KMS-11 (cell line): ENCODE measurements around the gene COPE.
A peak's percentile ranks its signal among the peaks of the same experiment; 100 is the strongest.

Experiments used
- H2AFZ ChIP-seq: fragments of 200-600 bp; sonication (generic); 2 replicates; pipeline ENCODE4 v1.6.1; 2016; ENCODE audit warnings: antibody characterized with exemption, mixed run types, low read depth
- H3K27ac ChIP-seq: fragments of 200-600 bp; sonication (generic); 2 replicates; pipeline ENCODE4 v1.6.1; 2016; ENCODE audit warnings: mild to moderate bottlenecking, mixed run types
- H3K27me3 ChIP-seq: fragments of 200-600 bp; sonication (generic); 2 replicates; pipeline ENCODE4 v1.6.1; 2017; ENCODE audit warnings: mild to moderate bottlenecking, low read depth, mixed run types, moderate library complexity; ENCODE audit not compliant: insufficient read depth
- H3K36me3 ChIP-seq: fragments of 200-600 bp; sonication (generic); 2 replicates; pipeline ENCODE4 v1.6.1; 2017; ENCODE audit warnings: mild to moderate bottlenecking, mixed run types; ENCODE audit not compliant: insufficient read depth
- H3K4me1 ChIP-seq: fragments of 200-600 bp; sonication (generic); 2 replicates; pipeline ENCODE4 v1.6.1; 2016; ENCODE audit warnings: mild to moderate bottlenecking, low read depth, mixed run types; ENCODE audit not compliant: poor library complexity, severe bottlenecking
- H3K4me2 ChIP-seq: fragments of 200-600 bp; sonication (generic); 2 replicates; pipeline ENCODE4 v1.7.0; 2016; ENCODE audit warnings: mild to moderate bottlenecking, mixed run types
- H3K4me3 ChIP-seq: fragments of 200-600 bp; sonication (generic); IDR thresholded peaks from 2 replicates; pipeline ENCODE4 v1.6.1; 2017; ENCODE audit warnings: low read depth, low read length, mixed read lengths; ENCODE audit not compliant: insufficient read depth
- H3K79me2 ChIP-seq: fragments of 200-600 bp; sonication (generic); 2 replicates; pipeline ENCODE4 v1.6.1; 2016; ENCODE audit warnings: low read depth, mixed run types; ENCODE audit not compliant: insufficient read depth
- H3K9ac ChIP-seq: fragments of 200-600 bp; sonication (generic); 2 replicates; pipeline ENCODE4 v1.6.1; 2016; ENCODE audit warnings: mild to moderate bottlenecking, mixed run types
- H4K20me1 ChIP-seq: fragments of 200-600 bp; sonication (generic); 2 replicates; pipeline ENCODE4 v1.6.1; 2016; ENCODE audit warnings: mild to moderate bottlenecking, mixed run types; ENCODE audit not compliant: insufficient read depth
- TF ChIP-seq, protein P1 (sequence below): fragments of 200-600 bp; sonication (generic); conservative IDR thresholded peaks from 2 replicates; pipeline ENCODE4 v1.6.1; 2017; ENCODE audit warnings: low read depth, mild to moderate bottlenecking, antibody characterized with exemption, low read length, moderate library complexity, mixed read lengths

COPE gene

GRCh38 chr19:18951721-18952281 lies 32.6 kb upstream of the COPE start:
- Histone ChIP-seq H3K27me3 (no peaks in the 10 kb centered on the region), H3K27ac (no peak overlapping the region), H4K20me1 (no peaks in the 10 kb centered on the region), H2AFZ (no peak overlapping the region), H3K79me2 (no peaks in the 10 kb centered on the region), H3K4me2 (no peak overlapping the region), H3K9ac (no peak overlapping the region), H3K4me3 (no peak overlapping the region), H3K4me1 (peaks cover 30% of the 10 kb centered on the region), H3K36me3 (no peaks in the 10 kb centered on the region)
- TF ChIP-seq, protein P1, sequence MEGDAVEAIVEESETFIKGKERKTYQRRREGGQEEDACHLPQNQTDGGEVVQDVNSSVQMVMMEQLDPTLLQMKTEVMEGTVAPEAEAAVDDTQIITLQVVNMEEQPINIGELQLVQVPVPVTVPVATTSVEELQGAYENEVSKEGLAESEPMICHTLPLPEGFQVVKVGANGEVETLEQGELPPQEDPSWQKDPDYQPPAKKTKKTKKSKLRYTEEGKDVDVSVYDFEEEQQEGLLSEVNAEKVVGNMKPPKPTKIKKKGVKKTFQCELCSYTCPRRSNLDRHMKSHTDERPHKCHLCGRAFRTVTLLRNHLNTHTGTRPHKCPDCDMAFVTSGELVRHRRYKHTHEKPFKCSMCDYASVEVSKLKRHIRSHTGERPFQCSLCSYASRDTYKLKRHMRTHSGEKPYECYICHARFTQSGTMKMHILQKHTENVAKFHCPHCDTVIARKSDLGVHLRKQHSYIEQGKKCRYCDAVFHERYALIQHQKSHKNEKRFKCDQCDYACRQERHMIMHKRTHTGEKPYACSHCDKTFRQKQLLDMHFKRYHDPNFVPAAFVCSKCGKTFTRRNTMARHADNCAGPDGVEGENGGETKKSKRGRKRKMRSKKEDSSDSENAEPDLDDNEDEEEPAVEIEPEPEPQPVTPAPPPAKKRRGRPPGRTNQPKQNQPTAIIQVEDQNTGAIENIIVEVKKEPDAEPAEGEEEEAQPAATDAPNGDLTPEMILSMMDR: no peak

GRCh38 chr19:18949858-18950257 lies 30.7 kb upstream of the COPE start:
- no peak overlapping the region for H3K9ac ChIP-seq
- no peak overlapping the region for H3K27ac ChIP-seq
- TF ChIP-seq, protein P1: no peak
- no peak overlapping the region for H3K4me3 ChIP-seq
- H3K27me3 ChIP-seq: no peaks in the 10 kb centered on the region
- H3K79me2 ChIP-seq: no peaks in the 10 kb centered on the region
- peaks cover 40% of the 10 kb centered on the region for H3K4me1 ChIP-seq
- H3K36me3 ChIP-seq: no peaks in the 10 kb centered on the region
- peak overlapping the region; percentile 11; the same call in 1 of the 2 replicates for H3K4me2 ChIP-seq
- peak overlapping the region; percentile 33; the same call in 1 of the 2 replicates for H2AFZ ChIP-seq
- no peaks in the 10 kb centered on the region for H4K20me1 ChIP-seq

DNA sequence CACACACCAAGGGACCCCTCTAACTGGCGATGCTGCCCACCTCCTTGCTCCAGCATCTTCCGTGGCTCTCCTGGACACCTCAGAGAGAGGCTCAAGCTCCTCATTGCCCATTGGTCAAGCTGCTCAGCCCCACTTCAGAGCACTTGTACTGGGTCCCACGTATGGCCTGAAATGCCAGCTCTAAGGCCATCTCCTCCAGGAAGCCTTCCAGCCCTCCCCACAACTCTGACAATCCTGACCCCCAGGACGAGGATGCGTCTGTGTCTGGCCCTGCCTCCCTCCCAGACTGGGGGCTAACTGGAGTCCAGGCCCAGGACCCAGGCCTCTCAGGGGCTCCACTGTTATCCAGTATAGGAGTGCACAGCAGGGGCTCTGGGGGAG lies 29.8 kb upstream of the COPE start:
- Histone ChIP-seq H3K4me2 (0 out of 2 replicates have a peak overlapping the region, but pooled peaks have one; percentile 29), H3K9ac (no peak overlapping the region), H3K27ac (no peak overlapping the region), H4K20me1 (no peaks in the 10 kb centered on the region), H3K79me2 (no peaks in the 10 kb centered on the region), H3K36me3 (no peaks in the 10 kb centered on the region), H3K27me3 (no peaks in the 10 kb centered on the region), H2AFZ (no peak overlapping the region), H3K4me3 (no peak overlapping the region), H3K4me1 (peaks cover 40% of the 10 kb centered on the region)
- TF ChIP-seq, protein P1: no peak

GRCh38 chr19:18948075-18948975 lies 29.1 kb upstream of the COPE start:
- no peak overlapping the region for H2AFZ ChIP-seq

More at GRCh38 chr19:18948075-18948975, 29.1 kb upstream of the COPE start:
- Histone ChIP-seq H3K79me2 (no peaks in the 10 kb centered on the region), H3K27me3 (no peaks in the 10 kb centered on the region), H3K4me1 (peaks cover 40% of the 10 kb centered on the region), H4K20me1 (no peaks in the 10 kb centered on the region), H3K4me3 (no peak overlapping the region), H3K9ac (no peak overlapping the region), H3K27ac (no peak overlapping the region), H3K4me2 (peak overlapping the region; percentile 29; the same call in 1 of the 2 replicates), H3K36me3 (no peaks in the 10 kb centered on the region)
- TF ChIP-seq, protein P1: no peak
